Thyroid gland (tissue), 4 donors: ENCODE data around the gene ESPNL. TPM values are rescaled to one million over a fixed set of nuclear protein-coding genes. Genes with fewer than 3 reads are reported as not detected.

Experiments used
- DNase-seq, 2 donors: peaks; one replicate each; pipeline ENCODE4 v3.0.0-alpha.2; 2019
- H3K27ac ChIP-seq, 3 donors: fragments of 200-600 bp; sonication (generic); 1 replicate in 2 of 3; 2 replicates in 1 of 3; pipeline ENCODE4 v1.5.1; 2016 to 2019; ENCODE audit warnings: mild to moderate bottlenecking in 1 of 3, moderate library complexity in 1 of 3
- H3K27me3 ChIP-seq: fragments of 200-600 bp; sonication (generic); one replicate; pipeline ENCODE4 v1.5.1; 2019
- H3K36me3 ChIP-seq, 2 donors: fragments of 200-600 bp; sonication (generic); one replicate each; pipeline ENCODE4 v1.5.1; 2016 to 2019
- H3K4me1 ChIP-seq, 2 donors: fragments of 200-600 bp; sonication (generic); one replicate each; pipeline ENCODE4 v1.5.1; 2017 to 2019
- H3K4me3 ChIP-seq, 3 donors: fragments of 200-600 bp; sonication (generic); replicated peaks in 1 of 3; 1 replicate in 2 of 3; 2 replicates in 1 of 3; pipeline ENCODE4 v1.5.1; 2016; ENCODE audit warnings: mild to moderate bottlenecking in 1 of 3
- H3K9me3 ChIP-seq: fragments of 200-600 bp; sonication (generic); one replicate; pipeline ENCODE4 v1.5.1; 2017
- POLR2A ChIP-seq, 2 donors: fragments of 450-650 bp; IDR thresholded peaks; one replicate each; pipeline ENCODE4 v1.6.1; 2017; ENCODE audit warnings: antibody characterized with exemption in 2 of 2, mild to moderate bottlenecking in 2 of 2, moderate library complexity in 1 of 2
- WGBS, 2 donors: methylation state at CpG; one replicate each; pipeline ENCODE4 v1.1.5; 2017; 5-methylcytosine and 5-hydroxymethylcytosine counted together
- intact Hi-C: fragments of 100-400 bp; cut with DNase I; formaldehyde crosslinking; loops from one replicate; pipeline ENCODE4 v1.15.1; 2023
- total RNA-seq, 4 donors: library from RNA; depleted of rRNA; stranded (reverse); fragments of >200 nt; gene quantifications; one replicate each; pipeline ENCODE4 v1.2.3, GENCODE V29; 2016
- TF ChIP-seq, protein P1 (sequence below), 6 experiments: fragments of 200-600 bp in 3 of 6; fragments of 450-650 bp in 3 of 6; sonication (generic) in 3 of 6; IDR thresholded peaks; one replicate each; pipeline ENCODE4 v1.5.1; 2016 to 2019; ENCODE audit warnings: antibody characterized with exemption in 6 of 6, mild to moderate bottlenecking in 2 of 6, inconsistent platforms in 1 of 6, moderate library complexity in 1 of 6

ESPNL gene
- total RNA-seq, 4 donors from 2014 or later = 0.11 to 3.8 (median 2.6) TPM

DNA sequence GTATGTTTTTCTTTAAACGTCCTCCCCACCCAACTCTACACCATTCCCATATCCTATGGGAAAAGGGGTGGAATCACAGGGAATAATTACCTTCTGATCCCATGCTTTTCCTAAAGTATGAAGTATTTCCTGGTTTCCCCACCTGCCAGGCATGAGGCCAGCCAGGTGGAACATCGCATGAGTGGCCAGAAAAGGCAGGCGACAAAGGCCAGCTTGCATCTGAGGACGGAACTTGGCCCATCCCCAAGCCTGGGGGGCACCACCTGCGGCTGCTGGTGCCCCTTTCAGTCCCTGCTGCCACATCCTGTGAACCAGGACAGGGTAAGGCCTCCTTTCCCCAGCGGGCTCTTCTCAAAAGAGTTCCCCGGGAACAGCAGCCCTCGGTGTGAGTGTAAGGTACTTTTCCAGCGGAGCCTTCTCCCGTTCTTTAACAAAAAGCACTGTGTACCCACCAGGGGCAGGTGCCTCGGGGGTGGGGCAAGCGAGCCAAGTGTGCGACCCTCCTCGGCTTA, 57.4 kb downstream of the ESPNL start:
- no peaks in the 10 kb centered on the region for H3K9me3 ChIP-seq
- no peak overlapping the region for H3K4me3 ChIP-seq
- H3K27ac ChIP-seq = no peak overlapping the region
- peaks cover 11 to 36% of the 10 kb centered on the region in 2 donors for H3K4me1 ChIP-seq
- intact Hi-C loops = no loop called here
- peak; percentile 28 to 52 for DNase-seq
- WGBS, 2 donors = 49 to 52% methylated on average over 13 to 14 of the region's 14 CpGs
- TF ChIP-seq POLR2A (IDR thresholded peaks at IDR 0.05) = no peak
- TF ChIP-seq, protein P1, sequence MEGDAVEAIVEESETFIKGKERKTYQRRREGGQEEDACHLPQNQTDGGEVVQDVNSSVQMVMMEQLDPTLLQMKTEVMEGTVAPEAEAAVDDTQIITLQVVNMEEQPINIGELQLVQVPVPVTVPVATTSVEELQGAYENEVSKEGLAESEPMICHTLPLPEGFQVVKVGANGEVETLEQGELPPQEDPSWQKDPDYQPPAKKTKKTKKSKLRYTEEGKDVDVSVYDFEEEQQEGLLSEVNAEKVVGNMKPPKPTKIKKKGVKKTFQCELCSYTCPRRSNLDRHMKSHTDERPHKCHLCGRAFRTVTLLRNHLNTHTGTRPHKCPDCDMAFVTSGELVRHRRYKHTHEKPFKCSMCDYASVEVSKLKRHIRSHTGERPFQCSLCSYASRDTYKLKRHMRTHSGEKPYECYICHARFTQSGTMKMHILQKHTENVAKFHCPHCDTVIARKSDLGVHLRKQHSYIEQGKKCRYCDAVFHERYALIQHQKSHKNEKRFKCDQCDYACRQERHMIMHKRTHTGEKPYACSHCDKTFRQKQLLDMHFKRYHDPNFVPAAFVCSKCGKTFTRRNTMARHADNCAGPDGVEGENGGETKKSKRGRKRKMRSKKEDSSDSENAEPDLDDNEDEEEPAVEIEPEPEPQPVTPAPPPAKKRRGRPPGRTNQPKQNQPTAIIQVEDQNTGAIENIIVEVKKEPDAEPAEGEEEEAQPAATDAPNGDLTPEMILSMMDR (IDR thresholded peaks at IDR 0.05) = no peak
- no peaks in the 10 kb centered on the region for H3K27me3 ChIP-seq
- no peaks in the 10 kb centered on the region for H3K36me3 ChIP-seq

DNA sequence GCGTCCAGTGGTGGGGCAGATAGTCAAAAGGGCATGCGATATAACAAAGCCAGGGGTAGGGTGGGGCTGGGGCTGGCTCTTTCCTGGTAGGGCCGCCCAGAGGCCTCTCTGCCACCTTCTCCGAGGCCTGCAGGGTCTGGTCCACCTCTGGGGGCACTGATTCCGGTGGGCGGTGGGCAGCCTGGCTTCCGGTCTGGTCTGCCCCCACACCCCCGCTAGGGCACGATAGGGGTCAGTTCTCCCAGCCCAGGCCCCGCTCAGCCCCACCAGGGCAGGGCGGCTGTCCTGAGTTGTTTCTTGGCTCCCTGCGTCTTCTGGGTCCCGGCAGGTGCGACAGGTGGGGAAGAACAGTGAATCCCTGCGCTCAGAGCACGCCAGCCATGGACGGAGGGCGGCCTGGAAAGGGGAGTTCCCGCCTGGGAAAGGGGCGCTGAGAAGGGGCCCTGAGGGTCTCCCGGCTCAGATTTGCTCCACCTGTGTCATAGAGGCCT, 57.9 kb downstream of the ESPNL start:
- TF ChIP-seq, protein P1 (IDR thresholded peaks at IDR 0.05) = no peak
- no peak for TF ChIP-seq POLR2A (IDR thresholded peaks at IDR 0.05)
- no peak overlapping the region for H3K4me3 ChIP-seq
- no peaks in the 10 kb centered on the region for H3K9me3 ChIP-seq
- no peaks in the 10 kb centered on the region for H3K27me3 ChIP-seq
- H3K27ac ChIP-seq = no peak overlapping the region
- no peak for DNase-seq
- H3K4me1 ChIP-seq = peaks cover 16 to 41% of the 10 kb centered on the region in 2 donors
- intact Hi-C loops = no loop called here
- H3K36me3 ChIP-seq = no peaks in the 10 kb centered on the region
- 53 to 58% methylated on average over 16 of the region's 21 CpGs for WGBS, 2 donors

DNA sequence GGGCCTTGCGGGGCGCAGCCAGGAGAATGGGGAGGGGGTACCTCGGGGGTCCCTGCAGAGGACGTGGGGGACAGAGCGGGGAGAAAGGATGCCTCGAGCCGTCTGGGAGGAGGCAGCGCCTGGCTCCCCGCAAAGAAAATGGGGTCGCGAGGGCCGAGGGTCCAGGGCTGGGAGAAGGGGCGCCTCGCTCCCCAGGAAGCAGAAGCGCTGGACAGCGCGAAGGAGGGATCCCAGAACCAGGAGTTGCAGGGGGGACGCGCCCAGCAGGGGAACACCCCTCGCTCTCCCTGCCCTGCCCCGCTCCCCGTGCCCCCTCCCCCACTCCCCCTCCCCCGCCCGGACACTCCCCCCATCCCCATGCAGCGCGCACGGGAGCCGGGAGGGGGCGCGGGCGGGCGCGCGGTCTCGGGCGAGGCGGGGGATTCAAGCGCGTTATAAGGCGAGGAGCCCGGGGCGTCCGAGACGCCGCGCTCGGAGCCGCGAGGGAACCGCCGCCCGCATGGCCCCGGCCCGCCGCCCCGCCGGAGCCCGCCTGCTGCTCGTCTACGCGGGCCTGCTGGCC, 58.5 kb downstream of the ESPNL start, which contains the start of gene ERFE:
Gene ERFE (plus strand): TSS at position 462 of the 562 bp plus-strand sequence. CDS start 38 bp downstream, at position 500.
- H3K27me3 ChIP-seq = no peaks in the 10 kb centered on the region
- no peaks in the 10 kb centered on the region for H3K36me3 ChIP-seq
- peak; percentile 35 to 49 for DNase-seq
- intact Hi-C loops = no loop called here
- no peak within 1 kb of the TSS for H3K27ac ChIP-seq
- H3K9me3 ChIP-seq = no peaks in the 10 kb centered on the region
- H3K4me3 ChIP-seq = peak within 1 kb of the TSS in 1 of 3 donors; percentile 17
- no peak for TF ChIP-seq POLR2A (IDR thresholded peaks at IDR 0.05)
- TF ChIP-seq, protein P1 (IDR thresholded peaks at IDR 0.05) = peak in 2 of 6 experiments; percentile 21 to 63
- H3K4me1 ChIP-seq = peaks cover 20 to 46% of the 10 kb centered on the region in 2 donors
- 42 to 46% methylated on average over 16 to 17 of the region's 61 CpGs for WGBS, 2 donors

- WGBS, 2 donors = 8 to 16% methylated on average over 10 to 21 of the region's 52 CpGs
- no peaks in the 10 kb centered on the region for H3K36me3 ChIP-seq
- TF ChIP-seq POLR2A (IDR thresholded peaks at IDR 0.05) = no peak
- TF ChIP-seq, protein P1 (IDR thresholded peaks at IDR 0.05) = no peak
- H3K9me3 ChIP-seq = no peaks in the 10 kb centered on the region
- no peak overlapping the region for H3K27ac ChIP-seq
- peaks cover 20 to 52% of the 10 kb centered on the region in 2 donors for H3K4me1 ChIP-seq
- H3K27me3 ChIP-seq = no peaks in the 10 kb centered on the region
- DNase-seq = no peak
- H3K4me3 ChIP-seq = peak overlapping the region in 1 of 3 donors; percentile 17
- intact Hi-C loops = no loop called here
Measured at GRCh38 chr2:238159071-238159539, 59.0 kb downstream of the ESPNL start.

DNA sequence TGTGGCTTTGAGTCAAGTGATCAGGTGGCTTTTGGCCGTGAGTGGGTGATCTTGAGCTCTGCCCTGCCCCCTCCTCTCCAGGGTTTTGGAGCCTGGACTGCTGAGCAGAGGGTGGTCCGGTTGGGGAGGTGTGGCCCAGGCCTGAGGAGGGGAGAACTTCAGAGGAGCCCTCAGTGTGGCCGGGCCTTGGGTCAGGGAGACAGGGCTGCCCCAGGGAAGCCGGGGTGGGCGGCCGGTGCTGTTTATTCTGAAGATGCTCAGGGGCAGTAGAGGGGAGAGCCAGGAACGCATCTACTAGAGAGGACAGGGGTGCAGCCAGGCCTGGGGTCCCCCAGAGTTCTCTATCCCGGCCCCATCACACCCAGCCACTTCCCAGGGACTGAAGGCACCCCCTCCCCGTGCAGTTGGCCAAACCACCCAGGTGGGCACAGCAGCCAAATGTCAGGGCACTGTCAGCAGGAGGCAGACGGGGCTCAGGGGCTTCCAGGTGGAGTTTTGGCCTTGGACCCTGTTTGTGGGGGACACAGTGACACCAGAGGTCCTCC, 59.6 kb downstream of the ESPNL start:
- no peaks in the 10 kb centered on the region for H3K27me3 ChIP-seq
- intact Hi-C loops = no loop called here
- 71 to 76% methylated on average over 8 to 9 of the region's 10 CpGs for WGBS, 2 donors

More for the DNA sequence above, 59.6 kb downstream of the ESPNL start:
- Histone ChIP-seq H3K27ac (no peak overlapping the region), H3K4me3 (no peak overlapping the region), H3K36me3 (no peaks in the 10 kb centered on the region), H3K4me1 (peaks cover 20 to 58% of the 10 kb centered on the region in 2 donors), H3K9me3 (no peaks in the 10 kb centered on the region)
- TF ChIP-seq, protein P1 (IDR thresholded peaks at IDR 0.05) = no peak
- TF ChIP-seq POLR2A (IDR thresholded peaks at IDR 0.05) = no peak
- DNase-seq = no peak
